GM06990 (cell line): Measurements from ENCODE around the gene FOS.
A peak's percentile ranks its signal among the peaks of the same experiment; 100 is the strongest.

Source experiments
- DNase-seq: peaks from one replicate; pipeline ENCODE4 v3.0.0-alpha.2; 2011; ENCODE audit not compliant: insufficient read length; ENCODE audit errors: extremely low read depth
- H3K27me3 ChIP-seq: replicated peaks from 2 replicates; pipeline ENCODE4 v1.6.0; 2011; ENCODE audit warnings: low read length; ENCODE audit not compliant: control insufficient read depth, insufficient read depth
- H3K36me3 ChIP-seq: 2 replicates; pipeline ENCODE4 v1.5.1; 2011; ENCODE audit warnings: low read length; ENCODE audit not compliant: control insufficient read depth, insufficient read depth
- H3K4me3 ChIP-seq: replicated peaks from 2 replicates; pipeline ENCODE4 v1.5.1; 2011; ENCODE audit warnings: low read depth, mild to moderate bottlenecking, control low read depth, low read length
- TF ChIP-seq, protein P1 (sequence below): IDR thresholded peaks from 2 replicates; pipeline ENCODE4 v1.5.1; 2011; ENCODE audit warnings: low read length, control low read depth, mild to moderate bottlenecking, inconsistent platforms; ENCODE audit not compliant: insufficient read depth, poor library complexity, severe bottlenecking

Gene FOS

DNA sequence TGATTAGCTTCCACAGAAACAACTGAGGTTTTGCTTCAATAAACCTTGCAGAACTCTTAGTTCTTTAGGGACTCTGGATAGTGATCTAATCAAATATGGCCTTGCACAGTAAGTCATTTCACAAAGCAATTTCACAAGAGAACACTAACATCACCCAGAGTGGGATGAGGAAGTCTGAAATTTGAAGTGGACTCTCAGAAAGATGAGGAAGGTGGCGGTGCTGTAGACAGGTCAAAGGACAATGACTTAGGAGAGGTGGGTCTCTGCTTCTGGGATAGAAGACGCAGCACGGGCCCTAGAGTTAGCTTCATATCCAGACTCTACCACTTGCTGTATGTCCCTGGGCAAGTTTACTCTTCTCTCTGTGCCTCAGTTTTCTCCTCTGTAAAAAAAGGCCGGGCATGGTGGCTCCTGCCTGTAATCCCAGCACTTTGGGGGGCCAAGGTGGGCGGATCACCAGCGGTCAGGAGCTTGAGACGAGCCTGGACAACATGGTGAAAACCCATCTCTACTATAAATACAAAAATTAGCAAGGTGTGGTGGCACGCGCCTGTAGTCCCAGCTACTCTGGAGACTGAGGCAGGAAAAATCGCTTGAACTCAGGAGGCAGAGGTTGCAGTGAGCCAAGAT, 18.9 kb downstream of the FOS start:
- no peak for DNase-seq
- H3K4me3 ChIP-seq = no peak overlapping the region
- TF ChIP-seq, protein P1, sequence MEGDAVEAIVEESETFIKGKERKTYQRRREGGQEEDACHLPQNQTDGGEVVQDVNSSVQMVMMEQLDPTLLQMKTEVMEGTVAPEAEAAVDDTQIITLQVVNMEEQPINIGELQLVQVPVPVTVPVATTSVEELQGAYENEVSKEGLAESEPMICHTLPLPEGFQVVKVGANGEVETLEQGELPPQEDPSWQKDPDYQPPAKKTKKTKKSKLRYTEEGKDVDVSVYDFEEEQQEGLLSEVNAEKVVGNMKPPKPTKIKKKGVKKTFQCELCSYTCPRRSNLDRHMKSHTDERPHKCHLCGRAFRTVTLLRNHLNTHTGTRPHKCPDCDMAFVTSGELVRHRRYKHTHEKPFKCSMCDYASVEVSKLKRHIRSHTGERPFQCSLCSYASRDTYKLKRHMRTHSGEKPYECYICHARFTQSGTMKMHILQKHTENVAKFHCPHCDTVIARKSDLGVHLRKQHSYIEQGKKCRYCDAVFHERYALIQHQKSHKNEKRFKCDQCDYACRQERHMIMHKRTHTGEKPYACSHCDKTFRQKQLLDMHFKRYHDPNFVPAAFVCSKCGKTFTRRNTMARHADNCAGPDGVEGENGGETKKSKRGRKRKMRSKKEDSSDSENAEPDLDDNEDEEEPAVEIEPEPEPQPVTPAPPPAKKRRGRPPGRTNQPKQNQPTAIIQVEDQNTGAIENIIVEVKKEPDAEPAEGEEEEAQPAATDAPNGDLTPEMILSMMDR = no peak
- no peaks in the 10 kb centered on the region for H3K27me3 ChIP-seq
- no peaks in the 10 kb centered on the region for H3K36me3 ChIP-seq

DNA sequence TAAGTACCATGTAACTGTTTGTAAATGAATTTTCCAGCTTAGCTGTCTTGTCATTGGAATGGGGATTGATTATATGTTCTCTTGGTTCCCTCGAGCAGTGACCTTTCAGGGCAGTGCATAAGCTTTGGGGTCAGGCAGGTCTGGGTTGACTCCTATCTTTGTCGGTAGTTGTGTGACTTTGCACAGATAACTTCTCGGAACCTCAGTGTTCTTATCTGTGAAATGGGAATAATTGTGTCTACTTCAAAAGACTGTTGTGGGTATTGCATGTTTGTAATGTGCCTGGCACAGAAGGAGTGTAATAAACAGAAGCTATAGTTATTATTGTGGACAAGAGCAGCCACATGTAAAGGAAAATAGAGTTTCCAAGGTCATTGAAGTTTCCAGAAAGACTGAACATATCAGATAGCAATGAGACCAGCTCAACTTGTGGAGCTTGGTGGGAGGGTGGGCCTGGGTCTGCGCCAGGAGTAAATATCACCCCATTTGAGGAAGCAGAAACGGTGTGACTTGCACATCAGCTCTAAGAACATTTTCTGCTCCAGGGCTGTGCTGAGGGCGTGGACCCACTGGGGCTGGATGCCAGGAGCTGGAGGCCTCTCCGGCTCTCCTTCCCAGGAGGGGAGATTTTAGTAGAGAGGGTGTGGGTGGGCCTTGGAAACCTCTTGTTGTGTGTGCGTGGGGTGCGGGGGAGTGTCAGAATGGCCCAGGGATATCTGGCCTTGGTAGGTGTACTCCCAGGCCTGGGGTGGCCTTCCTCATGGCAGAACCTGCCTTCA, 19.7 kb downstream of the FOS start:
- TF ChIP-seq, protein P1 = no peak
- Histone ChIP-seq H3K36me3 (no peaks in the 10 kb centered on the region), H3K4me3 (no peak overlapping the region), H3K27me3 (no peaks in the 10 kb centered on the region)
- DNase-seq = no peak

DNA sequence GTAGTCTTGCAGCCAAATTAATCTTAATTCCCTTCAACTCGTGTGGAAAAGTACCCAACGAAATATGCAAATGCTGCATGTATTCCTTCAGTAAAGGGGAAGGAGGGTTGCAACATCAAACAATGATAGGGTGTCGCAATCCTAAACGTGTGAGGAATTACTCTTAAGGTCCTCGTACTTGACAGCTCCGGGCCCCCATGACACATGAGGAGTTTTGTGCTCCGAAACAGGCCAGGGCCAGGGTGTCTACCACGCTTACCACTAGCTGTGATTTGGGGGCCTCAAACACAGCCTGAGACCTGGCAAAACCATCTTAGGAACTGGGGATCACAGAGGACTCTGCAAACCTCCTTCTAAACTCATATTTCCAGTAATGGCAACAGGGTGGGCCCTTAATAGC, 20.4 kb downstream of the FOS start:
- TF ChIP-seq, protein P1 = no peak
- H3K27me3 ChIP-seq = no peaks in the 10 kb centered on the region
- DNase-seq = no peak
- H3K4me3 ChIP-seq = no peak overlapping the region
- no peaks in the 10 kb centered on the region for H3K36me3 ChIP-seq

DNA sequence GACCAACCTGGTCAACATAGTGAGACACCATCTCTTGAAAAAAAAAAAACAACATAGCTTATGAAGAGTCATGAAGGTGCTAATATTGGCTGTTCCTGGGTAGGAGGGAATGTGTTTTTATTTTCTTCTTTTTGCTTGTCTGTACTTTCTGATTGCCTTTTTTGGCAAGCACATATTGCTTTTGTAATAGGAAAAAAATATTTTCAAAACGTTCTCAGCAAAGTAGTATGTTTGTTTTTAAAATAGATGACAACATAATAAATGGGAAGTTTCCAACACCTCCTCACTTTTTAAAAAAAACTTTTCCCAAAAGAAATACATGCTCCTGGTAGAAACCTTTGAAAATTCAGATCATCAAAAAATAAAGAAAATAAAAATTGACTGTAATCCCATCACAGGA, 20.9 kb downstream of the FOS start:
- H3K27me3 ChIP-seq = no peaks in the 10 kb centered on the region
- DNase-seq = no peak
- H3K4me3 ChIP-seq = no peak overlapping the region
- H3K36me3 ChIP-seq = no peaks in the 10 kb centered on the region
- TF ChIP-seq, protein P1 = no peak

DNA sequence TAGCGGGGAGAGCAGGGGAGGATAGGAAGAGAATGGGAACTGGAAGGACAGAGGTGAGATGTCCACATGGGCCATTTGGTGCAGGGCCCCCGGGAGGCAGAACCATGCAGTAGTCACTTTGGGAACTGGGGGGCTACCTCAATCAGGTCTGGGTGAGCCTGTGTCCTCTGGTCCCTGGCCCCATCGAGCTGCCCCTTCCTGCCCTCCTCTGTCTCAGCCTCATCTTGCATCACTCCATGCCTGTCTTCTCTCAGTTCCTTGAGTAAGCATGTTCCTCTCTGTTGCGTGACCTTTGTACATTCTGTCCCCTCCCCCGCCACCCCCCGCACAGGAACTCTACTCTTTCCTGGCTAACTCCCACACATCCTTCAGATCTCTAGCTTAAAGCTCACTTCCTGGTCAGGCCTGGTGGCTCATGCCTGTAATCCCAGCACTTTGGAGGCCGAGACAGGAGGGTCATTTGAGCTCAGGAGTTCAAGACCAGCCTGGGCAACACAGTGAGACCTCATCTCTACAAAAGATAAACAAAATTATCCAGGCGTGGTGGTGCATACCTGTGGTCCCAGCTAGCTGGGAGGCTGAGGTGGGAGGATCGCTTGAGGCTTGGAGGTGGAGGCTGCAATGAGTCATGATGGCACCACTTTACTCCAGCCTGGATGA, 23.2 kb downstream of the FOS start:
- TF ChIP-seq, protein P1 = no peak
- Histone ChIP-seq H3K27me3 (no peaks in the 10 kb centered on the region), H3K36me3 (no peaks in the 10 kb centered on the region), H3K4me3 (no peak overlapping the region)
- peak; percentile 25 for DNase-seq
